ENCODE measurements around the gene RNU7-1. TPM values are rescaled to one million over a fixed set of nuclear protein-coding genes. Genes with fewer than 3 reads are reported as not detected.

Gene RNU7-1
- total RNA-seq, 4 donors from 2014 or later: not detected

DNA sequence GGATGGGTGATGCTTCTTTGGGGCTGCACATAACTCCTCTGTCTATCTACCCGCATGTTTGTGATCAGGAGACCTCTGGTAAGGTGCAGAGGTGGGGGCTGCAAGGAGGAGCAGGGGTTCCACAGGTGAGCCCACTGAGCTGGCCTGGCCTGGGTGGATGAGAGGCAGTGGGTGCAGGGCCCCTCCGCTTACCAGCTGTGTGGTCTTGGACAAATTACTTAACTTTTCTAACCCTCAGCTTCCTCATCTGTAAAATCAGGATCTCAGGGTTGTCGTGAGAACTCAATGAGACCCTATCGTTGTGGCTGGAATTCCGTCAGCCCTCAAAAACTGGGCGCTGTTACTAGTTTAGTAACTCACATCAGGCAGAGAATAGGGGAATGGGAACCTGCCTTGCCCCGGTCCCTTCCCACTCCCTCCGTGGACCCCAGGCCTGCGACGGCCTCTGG is 15.0 kb downstream of the RNU7-1 start:
- H3K4me1 ChIP-seq: peaks cover 9 to 77% (median 65%) of the 10 kb centered on the region in 4 donors

DNA sequence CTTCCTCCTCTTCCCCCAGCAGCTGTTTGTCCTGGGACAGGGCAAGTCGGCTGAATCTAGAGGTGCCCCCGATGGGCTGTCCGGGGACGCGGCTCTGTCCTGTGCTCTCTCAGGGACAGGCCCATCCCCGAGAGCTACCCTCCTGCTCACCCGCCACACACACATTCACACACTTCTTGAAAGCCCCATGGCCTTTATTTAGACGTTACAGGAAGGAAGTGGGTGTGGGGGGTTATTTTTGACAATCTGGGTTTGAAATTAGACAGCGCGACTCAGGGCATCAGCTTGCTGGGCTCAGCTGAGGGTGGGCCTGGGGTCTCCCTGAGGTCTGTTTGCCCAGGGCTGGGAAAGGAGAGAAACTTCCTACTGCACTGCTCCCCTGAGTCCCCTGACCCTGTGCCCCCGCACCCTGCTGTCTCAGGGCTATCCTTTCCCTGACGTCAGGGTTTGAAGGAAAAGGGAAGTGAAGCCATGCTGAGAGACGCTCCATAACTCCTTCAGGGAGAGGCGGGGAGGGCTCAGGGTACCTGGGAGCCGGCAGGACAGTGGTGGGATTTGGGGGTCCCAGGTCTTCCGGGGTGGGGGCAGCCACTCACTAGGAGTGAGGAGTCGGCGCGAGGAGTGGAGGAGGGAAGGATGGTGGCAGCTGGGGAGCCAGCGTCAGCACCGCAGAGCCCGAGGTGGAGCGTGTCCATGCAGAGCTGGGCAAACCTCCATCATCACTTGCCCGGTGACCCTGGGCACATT is 15.6 kb downstream of the RNU7-1 start:
- Histone ChIP-seq H3K9me3 (no peaks in the 10 kb centered on the region), H3K4me1 (peaks cover 9 to 76% (median 62%) of the 10 kb centered on the region in 4 donors), H3K27me3 (no peaks in the 10 kb centered on the region), H3K4me3 (peak overlapping the region in 2 of 4 donors; percentile 16 to 32), H3K27ac (peak overlapping the region; percentile 64 to 100 (median 77)), H3K36me3 (peaks cover 0 to 17% (median 0%) of the 10 kb centered on the region in 3 donors)
- peak; percentile 51 to 91 (median 87) for DNase-seq
- TF ChIP-seq, protein P1, sequence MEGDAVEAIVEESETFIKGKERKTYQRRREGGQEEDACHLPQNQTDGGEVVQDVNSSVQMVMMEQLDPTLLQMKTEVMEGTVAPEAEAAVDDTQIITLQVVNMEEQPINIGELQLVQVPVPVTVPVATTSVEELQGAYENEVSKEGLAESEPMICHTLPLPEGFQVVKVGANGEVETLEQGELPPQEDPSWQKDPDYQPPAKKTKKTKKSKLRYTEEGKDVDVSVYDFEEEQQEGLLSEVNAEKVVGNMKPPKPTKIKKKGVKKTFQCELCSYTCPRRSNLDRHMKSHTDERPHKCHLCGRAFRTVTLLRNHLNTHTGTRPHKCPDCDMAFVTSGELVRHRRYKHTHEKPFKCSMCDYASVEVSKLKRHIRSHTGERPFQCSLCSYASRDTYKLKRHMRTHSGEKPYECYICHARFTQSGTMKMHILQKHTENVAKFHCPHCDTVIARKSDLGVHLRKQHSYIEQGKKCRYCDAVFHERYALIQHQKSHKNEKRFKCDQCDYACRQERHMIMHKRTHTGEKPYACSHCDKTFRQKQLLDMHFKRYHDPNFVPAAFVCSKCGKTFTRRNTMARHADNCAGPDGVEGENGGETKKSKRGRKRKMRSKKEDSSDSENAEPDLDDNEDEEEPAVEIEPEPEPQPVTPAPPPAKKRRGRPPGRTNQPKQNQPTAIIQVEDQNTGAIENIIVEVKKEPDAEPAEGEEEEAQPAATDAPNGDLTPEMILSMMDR (IDR thresholded peaks at IDR 0.05): no peak
- TF ChIP-seq POLR2A (IDR thresholded peaks at IDR 0.05): peak in 1 of 2 donors; percentile 34

More for the DNA sequence above, 15.0 kb downstream of the RNU7-1 start:
- Histone ChIP-seq H3K36me3 (peaks cover 0 to 17% (median 0%) of the 10 kb centered on the region in 3 donors), H3K27ac (peak overlapping the region; percentile 64 to 100 (median 77)), H3K9me3 (no peaks in the 10 kb centered on the region), H3K4me3 (peak overlapping the region in 2 of 4 donors; percentile 6 to 32), H3K27me3 (no peaks in the 10 kb centered on the region)
- no peak for DNase-seq
- TF ChIP-seq, protein P1 (IDR thresholded peaks at IDR 0.05): no peak
- TF ChIP-seq POLR2A (IDR thresholded peaks at IDR 0.05): no peak

DNA sequence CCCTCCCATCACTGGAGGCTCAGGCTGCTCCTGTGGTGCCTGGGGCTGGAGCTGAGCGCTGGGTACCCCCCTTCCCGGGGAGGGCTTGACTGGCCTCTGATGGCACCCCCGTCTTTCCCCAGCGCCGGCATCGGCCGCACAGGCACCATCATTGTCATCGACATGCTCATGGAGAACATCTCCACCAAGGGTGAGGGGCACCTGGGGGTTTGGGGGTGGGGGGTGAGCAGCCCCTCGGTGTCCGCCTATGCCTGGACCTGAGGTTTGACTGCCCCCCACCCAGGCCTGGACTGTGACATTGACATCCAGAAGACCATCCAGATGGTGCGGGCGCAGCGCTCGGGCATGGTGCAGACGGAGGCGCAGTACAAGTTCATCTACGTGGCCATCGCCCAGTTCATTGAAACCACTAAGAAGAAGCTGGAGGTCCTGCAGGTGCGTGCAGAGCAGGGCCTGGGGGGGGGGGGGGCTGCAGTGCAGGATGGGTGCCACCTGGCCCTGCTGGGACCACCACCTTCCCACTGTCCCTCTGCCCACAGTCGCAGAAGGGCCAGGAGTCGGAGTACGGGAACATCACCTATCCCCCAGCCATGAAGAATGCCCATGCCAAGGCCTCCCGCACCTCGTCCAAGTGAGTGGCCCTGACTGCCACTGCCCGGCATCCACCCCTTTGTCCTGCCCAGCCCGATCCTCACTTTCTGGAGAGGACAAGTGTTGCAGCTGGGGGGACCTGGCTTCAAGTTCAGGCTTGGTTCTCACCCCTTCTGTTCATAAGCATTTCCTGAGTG is 16.4 kb downstream of the RNU7-1 start:
- Histone ChIP-seq H3K27ac (peak overlapping the region; percentile 65 to 100 (median 93)), H3K4me3 (peak overlapping the region in 2 of 4 donors; percentile 16 to 32), H3K9me3 (no peaks in the 10 kb centered on the region), H3K27me3 (no peaks in the 10 kb centered on the region), H3K4me1 (peaks cover 9 to 73% (median 60%) of the 10 kb centered on the region in 4 donors), H3K36me3 (peaks cover 0 to 22% (median 0%) of the 10 kb centered on the region in 3 donors)
- DNase-seq: peak in 1 of 3 donors; percentile 48
- TF ChIP-seq, protein P1 (IDR thresholded peaks at IDR 0.05): no peak
- no peak for TF ChIP-seq POLR2A (IDR thresholded peaks at IDR 0.05)

DNA sequence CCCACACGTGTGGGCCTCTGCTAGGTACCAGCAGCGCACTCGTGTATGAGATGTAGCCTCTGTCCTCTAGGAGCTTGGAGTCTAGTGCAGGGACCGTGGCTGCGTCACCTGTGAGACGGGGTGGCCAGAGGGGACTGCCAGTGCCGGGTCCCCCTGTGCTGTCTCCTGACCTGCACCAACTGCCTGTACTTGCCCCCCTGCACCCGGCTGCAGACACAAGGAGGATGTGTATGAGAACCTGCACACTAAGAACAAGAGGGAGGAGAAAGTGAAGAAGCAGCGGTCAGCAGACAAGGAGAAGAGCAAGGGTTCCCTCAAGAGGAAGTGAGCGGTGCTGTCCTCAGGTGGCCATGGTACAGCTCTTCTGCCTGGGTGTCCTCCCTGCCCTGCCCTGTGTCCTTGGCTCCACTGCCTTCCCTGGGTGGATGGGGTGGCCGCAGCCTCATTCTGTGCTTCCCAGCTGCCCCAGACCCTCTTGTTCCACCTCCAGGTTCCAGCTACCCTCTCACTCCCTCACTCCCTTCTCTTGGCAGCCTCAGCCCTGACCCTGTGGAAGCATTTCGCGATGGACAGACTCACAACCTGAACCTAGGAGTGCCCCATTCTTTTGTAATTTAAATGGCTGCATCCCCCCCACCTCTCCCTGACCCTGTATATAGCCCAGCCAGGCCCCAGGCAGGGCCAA is 17.1 kb downstream of the RNU7-1 start:
- peak in 1 of 3 donors; percentile 79 for DNase-seq
- peaks cover 9 to 68% (median 56%) of the 10 kb centered on the region in 4 donors for H3K4me1 ChIP-seq
- H3K4me3 ChIP-seq: peak overlapping the region in 2 of 4 donors; percentile 62 to 83
- no peaks in the 10 kb centered on the region for H3K27me3 ChIP-seq
- no peak for TF ChIP-seq POLR2A (IDR thresholded peaks at IDR 0.05)
- TF ChIP-seq, protein P1 (IDR thresholded peaks at IDR 0.05): peak in 4 of 6 experiments; percentile 30 to 51 (median 45)
- H3K27ac ChIP-seq: peak overlapping the region; percentile 89 to 100 (median 95)
- H3K36me3 ChIP-seq: peaks cover 0 to 22% (median 0%) of the 10 kb centered on the region in 3 donors
- H3K9me3 ChIP-seq: no peaks in the 10 kb centered on the region

DNA sequence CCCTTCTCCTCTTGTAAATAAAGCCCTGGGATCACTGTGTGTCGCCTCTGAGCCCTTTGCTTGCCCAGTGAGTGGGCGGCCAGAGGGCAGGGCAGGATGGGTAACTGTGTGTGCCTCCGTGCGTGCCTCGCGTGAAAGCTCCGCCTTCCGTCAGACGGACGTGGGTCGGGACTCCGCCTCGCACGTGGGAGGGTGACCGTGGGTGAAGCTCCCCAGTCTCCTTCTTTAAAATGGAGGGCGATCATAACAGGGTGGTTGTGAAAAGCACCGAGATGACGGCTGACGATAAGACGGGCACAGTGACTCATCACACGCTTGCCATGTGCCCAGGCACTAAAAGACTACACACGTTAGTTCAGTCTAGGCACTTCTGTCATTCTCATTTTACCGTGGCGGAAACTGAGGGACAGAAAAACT is 17.7 kb downstream of the RNU7-1 start:
- Histone ChIP-seq H3K36me3 (peaks cover 0 to 22% (median 0%) of the 10 kb centered on the region in 3 donors), H3K27ac (peak overlapping the region; percentile 89 to 100 (median 95)), H3K4me3 (peak overlapping the region in 3 of 4 donors; percentile 2 to 83 (median 62)), H3K9me3 (no peaks in the 10 kb centered on the region), H3K4me1 (peaks cover 9 to 62% (median 54%) of the 10 kb centered on the region in 4 donors), H3K27me3 (no peaks in the 10 kb centered on the region)
- no peak for TF ChIP-seq POLR2A (IDR thresholded peaks at IDR 0.05)
- TF ChIP-seq, protein P1 (IDR thresholded peaks at IDR 0.05): no peak
- peak; percentile 72 to 90 (median 87) for DNase-seq

Data from Peyer's patch (tissue), 4 donors.